HEK293 (cell line): ENCODE measurements around the gene TCAP.
A peak's percentile ranks its signal among the peaks of the same experiment; 100 is the strongest.

Experiments
- GLI4 ChIP-seq: fragments of 450-650 bp; formaldehyde crosslinking; IDR thresholded peaks from 2 replicates; pipeline ENCODE4 v1.5.1; 2016; ENCODE audit warnings: missing biosample characterization, missing genetic modification characterization
- KLF1 ChIP-seq: fragments of 450-650 bp; formaldehyde crosslinking; IDR thresholded peaks from 2 replicates; pipeline ENCODE4 v1.5.1; 2016; ENCODE audit warnings: missing biosample characterization, missing genetic modification characterization
- KLF9 ChIP-seq: fragments of 450-650 bp; formaldehyde crosslinking; IDR thresholded peaks from 2 replicates; pipeline ENCODE4 v1.5.1; 2016; ENCODE audit warnings: missing biosample characterization, missing genetic modification characterization, low read depth
- OVOL3 ChIP-seq: fragments of 450-650 bp; formaldehyde crosslinking; IDR thresholded peaks from 2 replicates; pipeline ENCODE4 v1.5.1; 2016; ENCODE audit warnings: missing biosample characterization, missing genetic modification characterization
- REPIN1 ChIP-seq: fragments of 450-650 bp; formaldehyde crosslinking; IDR thresholded peaks from 2 replicates; pipeline ENCODE4 v1.5.1; 2017; ENCODE audit warnings: missing biosample characterization, missing genetic modification characterization, low read depth
- ZBTB1 ChIP-seq: fragments of 450-650 bp; formaldehyde crosslinking; IDR thresholded peaks from 2 replicates; pipeline ENCODE4 v1.5.1; 2016; ENCODE audit warnings: missing biosample characterization, missing genetic modification characterization
- ZNF146 ChIP-seq: fragments of 450-650 bp; formaldehyde crosslinking; IDR thresholded peaks from 2 replicates; pipeline ENCODE4 v1.5.1; 2016; ENCODE audit warnings: missing biosample characterization, missing genetic modification characterization
- ZNF23 ChIP-seq: fragments of 450-650 bp; formaldehyde crosslinking; IDR thresholded peaks from 2 replicates; pipeline ENCODE4 v1.5.1; 2016; ENCODE audit warnings: missing biosample characterization, missing genetic modification characterization, borderline replicate concordance
- ZNF354C ChIP-seq: fragments of 450-650 bp; formaldehyde crosslinking; IDR thresholded peaks from 2 replicates; pipeline ENCODE4 v1.5.1; 2016; ENCODE audit warnings: missing biosample characterization, missing genetic modification characterization, low read depth, borderline replicate concordance
- ZNF366 ChIP-seq: fragments of 450-650 bp; formaldehyde crosslinking; conservative IDR thresholded peaks from 2 replicates; pipeline ENCODE4 v1.5.1; 2016; ENCODE audit warnings: missing biosample characterization, missing genetic modification characterization
- ZNF416 ChIP-seq: fragments of 450-650 bp; formaldehyde crosslinking; IDR thresholded peaks from 2 replicates; pipeline ENCODE4 v1.5.1; 2016; ENCODE audit warnings: missing biosample characterization, missing genetic modification characterization
- ZNF426 ChIP-seq: fragments of 450-650 bp; formaldehyde crosslinking; IDR thresholded peaks from 2 replicates; pipeline ENCODE4 v1.5.1; 2017; ENCODE audit warnings: missing biosample characterization, missing genetic modification characterization, mild to moderate bottlenecking, inconsistent platforms, moderate library complexity
- ZNF473 ChIP-seq: fragments of 450-650 bp; formaldehyde crosslinking; IDR thresholded peaks from 2 replicates; pipeline ENCODE4 v1.5.1; 2017; ENCODE audit warnings: missing biosample characterization, missing genetic modification characterization
- ZNF548 ChIP-seq: fragments of 450-650 bp; formaldehyde crosslinking; IDR thresholded peaks from 2 replicates; pipeline ENCODE4 v1.5.1; 2016; ENCODE audit warnings: missing biosample characterization, missing genetic modification characterization
- ZNF610 ChIP-seq: fragments of 450-650 bp; formaldehyde crosslinking; IDR thresholded peaks from 2 replicates; pipeline ENCODE4 v1.5.1; 2016; ENCODE audit warnings: missing biosample characterization, missing genetic modification characterization, borderline replicate concordance
- ZNF843 ChIP-seq: fragments of 450-650 bp; formaldehyde crosslinking; IDR thresholded peaks from 2 replicates; pipeline ENCODE4 v1.5.1; 2016; ENCODE audit warnings: missing biosample characterization, missing genetic modification characterization
- TF ChIP-seq, protein P1 (sequence below): fragments of 450-650 bp; formaldehyde crosslinking; IDR thresholded peaks from 2 replicates; pipeline ENCODE4 v1.5.1; 2017; ENCODE audit warnings: missing biosample characterization, missing genetic modification characterization
- TF ChIP-seq, protein P2 (sequence below): fragments of 450-650 bp; formaldehyde crosslinking; IDR thresholded peaks from 2 replicates; pipeline ENCODE4 v1.5.1; 2016; ENCODE audit warnings: missing biosample characterization, missing genetic modification characterization
- TF ChIP-seq, protein P3 (sequence below): fragments of 450-650 bp; formaldehyde crosslinking; IDR thresholded peaks from 2 replicates; pipeline ENCODE4 v1.5.1; 2016; ENCODE audit warnings: missing biosample characterization, missing genetic modification characterization
- TF ChIP-seq, protein P4 (sequence below): fragments of 450-650 bp; formaldehyde crosslinking; IDR thresholded peaks from 2 replicates; pipeline ENCODE4 v1.5.1; 2016; ENCODE audit warnings: missing biosample characterization, missing genetic modification characterization
- TF ChIP-seq, protein P5 (sequence below): fragments of 450-650 bp; formaldehyde crosslinking; IDR thresholded peaks from 2 replicates; pipeline ENCODE4 v1.5.1; 2016; ENCODE audit warnings: missing biosample characterization, missing genetic modification characterization
- TF ChIP-seq, protein P6 (sequence below): fragments of 450-650 bp; formaldehyde crosslinking; IDR thresholded peaks from 2 replicates; pipeline ENCODE4 v1.5.1; 2016; ENCODE audit warnings: missing biosample characterization, missing genetic modification characterization
- TF ChIP-seq, protein P7 (sequence below): fragments of 450-650 bp; formaldehyde crosslinking; IDR thresholded peaks from 2 replicates; pipeline ENCODE4 v1.5.1; 2016; ENCODE audit warnings: missing biosample characterization, missing genetic modification characterization
- TF ChIP-seq, protein P8 (sequence below): fragments of 450-650 bp; formaldehyde crosslinking; IDR thresholded peaks from 2 replicates; pipeline ENCODE4 v1.5.1; 2016; ENCODE audit warnings: missing biosample characterization, missing genetic modification characterization

TCAP gene

DNA sequence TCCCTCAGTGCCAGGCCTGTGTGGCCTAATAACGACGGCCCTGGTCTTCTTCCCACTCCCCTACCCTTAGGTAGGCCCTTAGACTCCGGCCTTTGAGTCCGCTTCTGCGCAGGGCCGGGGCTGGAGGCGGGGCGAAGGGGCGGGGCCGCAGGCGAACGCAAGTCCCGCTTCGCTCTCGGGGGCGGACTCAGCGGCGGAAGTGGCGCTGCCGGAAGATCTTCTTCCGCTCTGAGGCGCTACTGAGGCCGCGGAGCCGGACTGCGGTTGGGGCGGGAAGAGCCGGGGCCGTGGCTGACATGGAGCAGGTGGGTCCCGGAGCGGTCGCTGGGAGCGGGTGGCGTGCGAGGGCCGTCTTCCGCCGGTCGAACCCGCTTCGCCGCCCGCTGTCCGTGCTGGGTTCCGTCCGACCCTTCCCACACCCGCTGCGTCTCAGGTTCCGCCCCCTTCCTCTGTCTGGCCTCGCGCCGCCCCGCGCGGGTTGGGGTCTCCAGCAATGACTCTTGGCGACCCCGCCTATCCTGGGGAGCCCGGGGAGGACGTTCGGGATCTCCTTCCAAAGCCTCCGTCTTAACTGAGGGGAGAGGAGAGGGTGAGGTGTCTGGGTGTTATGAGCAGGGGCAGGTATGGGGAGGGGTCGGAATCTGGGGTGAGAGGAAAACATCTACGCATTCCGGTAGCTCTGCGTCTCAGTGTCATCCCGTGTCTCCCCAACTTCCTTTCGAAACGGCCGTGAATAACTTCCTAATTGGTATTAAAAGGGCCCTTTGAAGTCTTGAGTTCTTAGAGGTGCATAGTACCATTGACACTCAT is 28.0 kb upstream of the TCAP start, which contains the start of gene STARD3 (continued):
- TF ChIP-seq ZNF416 (tag by site-specific recombination), result no peak
- TF ChIP-seq, protein P1, sequence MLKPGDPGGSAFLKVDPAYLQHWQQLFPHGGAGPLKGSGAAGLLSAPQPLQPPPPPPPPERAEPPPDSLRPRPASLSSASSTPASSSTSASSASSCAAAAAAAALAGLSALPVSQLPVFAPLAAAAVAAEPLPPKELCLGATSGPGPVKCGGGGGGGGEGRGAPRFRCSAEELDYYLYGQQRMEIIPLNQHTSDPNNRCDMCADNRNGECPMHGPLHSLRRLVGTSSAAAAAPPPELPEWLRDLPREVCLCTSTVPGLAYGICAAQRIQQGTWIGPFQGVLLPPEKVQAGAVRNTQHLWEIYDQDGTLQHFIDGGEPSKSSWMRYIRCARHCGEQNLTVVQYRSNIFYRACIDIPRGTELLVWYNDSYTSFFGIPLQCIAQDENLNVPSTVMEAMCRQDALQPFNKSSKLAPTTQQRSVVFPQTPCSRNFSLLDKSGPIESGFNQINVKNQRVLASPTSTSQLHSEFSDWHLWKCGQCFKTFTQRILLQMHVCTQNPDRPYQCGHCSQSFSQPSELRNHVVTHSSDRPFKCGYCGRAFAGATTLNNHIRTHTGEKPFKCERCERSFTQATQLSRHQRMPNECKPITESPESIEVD, result no peak
- TF ChIP-seq, protein P2, sequence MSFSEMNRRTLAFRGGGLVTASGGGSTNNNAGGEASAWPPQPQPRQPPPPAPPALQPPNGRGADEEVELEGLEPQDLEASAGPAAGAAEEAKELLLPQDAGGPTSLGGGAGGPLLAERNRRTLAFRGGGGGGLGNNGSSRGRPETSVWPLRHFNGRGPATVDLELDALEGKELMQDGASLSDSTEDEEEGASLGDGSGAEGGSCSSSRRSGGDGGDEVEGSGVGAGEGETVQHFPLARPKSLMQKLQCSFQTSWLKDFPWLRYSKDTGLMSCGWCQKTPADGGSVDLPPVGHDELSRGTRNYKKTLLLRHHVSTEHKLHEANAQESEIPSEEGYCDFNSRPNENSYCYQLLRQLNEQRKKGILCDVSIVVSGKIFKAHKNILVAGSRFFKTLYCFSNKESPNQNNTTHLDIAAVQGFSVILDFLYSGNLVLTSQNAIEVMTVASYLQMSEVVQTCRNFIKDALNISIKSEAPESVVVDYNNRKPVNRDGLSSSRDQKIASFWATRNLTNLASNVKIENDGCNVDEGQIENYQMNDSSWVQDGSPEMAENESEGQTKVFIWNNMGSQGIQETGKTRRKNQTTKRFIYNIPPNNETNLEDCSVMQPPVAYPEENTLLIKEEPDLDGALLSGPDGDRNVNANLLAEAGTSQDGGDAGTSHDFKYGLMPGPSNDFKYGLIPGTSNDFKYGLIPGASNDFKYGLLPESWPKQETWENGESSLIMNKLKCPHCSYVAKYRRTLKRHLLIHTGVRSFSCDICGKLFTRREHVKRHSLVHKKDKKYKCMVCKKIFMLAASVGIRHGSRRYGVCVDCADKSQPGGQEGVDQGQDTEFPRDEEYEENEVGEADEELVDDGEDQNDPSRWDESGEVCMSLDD (tag by site-specific recombination), result peak; percentile 68; the same call in 1 of the 2 replicates
- TF ChIP-seq, protein P3, sequence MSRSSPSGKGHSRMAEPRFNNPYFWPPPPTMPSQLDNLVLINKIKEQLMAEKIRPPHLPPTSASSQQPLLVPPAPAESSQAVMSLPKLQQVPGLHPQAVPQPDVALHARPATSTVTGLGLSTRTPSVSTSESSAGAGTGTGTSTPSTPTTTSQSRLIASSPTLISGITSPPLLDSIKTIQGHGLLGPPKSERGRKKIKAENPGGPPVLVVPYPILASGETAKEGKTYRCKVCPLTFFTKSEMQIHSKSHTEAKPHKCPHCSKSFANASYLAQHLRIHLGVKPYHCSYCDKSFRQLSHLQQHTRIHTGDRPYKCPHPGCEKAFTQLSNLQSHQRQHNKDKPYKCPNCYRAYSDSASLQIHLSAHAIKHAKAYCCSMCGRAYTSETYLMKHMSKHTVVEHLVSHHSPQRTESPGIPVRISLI (tag by site-specific recombination), result no peak
- peak; percentile 96 for TF ChIP-seq KLF9 (tag by site-specific recombination)
- TF ChIP-seq, protein P4, sequence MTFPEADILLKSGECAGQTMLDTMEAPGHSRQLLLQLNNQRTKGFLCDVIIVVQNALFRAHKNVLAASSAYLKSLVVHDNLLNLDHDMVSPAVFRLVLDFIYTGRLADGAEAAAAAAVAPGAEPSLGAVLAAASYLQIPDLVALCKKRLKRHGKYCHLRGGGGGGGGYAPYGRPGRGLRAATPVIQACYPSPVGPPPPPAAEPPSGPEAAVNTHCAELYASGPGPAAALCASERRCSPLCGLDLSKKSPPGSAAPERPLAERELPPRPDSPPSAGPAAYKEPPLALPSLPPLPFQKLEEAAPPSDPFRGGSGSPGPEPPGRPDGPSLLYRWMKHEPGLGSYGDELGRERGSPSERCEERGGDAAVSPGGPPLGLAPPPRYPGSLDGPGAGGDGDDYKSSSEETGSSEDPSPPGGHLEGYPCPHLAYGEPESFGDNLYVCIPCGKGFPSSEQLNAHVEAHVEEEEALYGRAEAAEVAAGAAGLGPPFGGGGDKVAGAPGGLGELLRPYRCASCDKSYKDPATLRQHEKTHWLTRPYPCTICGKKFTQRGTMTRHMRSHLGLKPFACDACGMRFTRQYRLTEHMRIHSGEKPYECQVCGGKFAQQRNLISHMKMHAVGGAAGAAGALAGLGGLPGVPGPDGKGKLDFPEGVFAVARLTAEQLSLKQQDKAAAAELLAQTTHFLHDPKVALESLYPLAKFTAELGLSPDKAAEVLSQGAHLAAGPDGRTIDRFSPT (tag by site-specific recombination), result no peak
- TF ChIP-seq GLI4, result 0 out of 2 replicates have a peak, but pooled peaks have one; percentile 51
- TF ChIP-seq ZNF843 (tag by site-specific recombination), result peak; percentile 58; the same call in 1 of the 2 replicates
- no peak for TF ChIP-seq ZNF548
- TF ChIP-seq ZNF366 (tag by site-specific recombination), result no peak
- no peak for TF ChIP-seq ZNF473
- no peak for TF ChIP-seq ZBTB1 (tag by site-specific recombination)
- TF ChIP-seq ZNF146 (tag by site-specific recombination), result peak; percentile 50; the same call in 1 of the 2 replicates
- TF ChIP-seq, protein P5, sequence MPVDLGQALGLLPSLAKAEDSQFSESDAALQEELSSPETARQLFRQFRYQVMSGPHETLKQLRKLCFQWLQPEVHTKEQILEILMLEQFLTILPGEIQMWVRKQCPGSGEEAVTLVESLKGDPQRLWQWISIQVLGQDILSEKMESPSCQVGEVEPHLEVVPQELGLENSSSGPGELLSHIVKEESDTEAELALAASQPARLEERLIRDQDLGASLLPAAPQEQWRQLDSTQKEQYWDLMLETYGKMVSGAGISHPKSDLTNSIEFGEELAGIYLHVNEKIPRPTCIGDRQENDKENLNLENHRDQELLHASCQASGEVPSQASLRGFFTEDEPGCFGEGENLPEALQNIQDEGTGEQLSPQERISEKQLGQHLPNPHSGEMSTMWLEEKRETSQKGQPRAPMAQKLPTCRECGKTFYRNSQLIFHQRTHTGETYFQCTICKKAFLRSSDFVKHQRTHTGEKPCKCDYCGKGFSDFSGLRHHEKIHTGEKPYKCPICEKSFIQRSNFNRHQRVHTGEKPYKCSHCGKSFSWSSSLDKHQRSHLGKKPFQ, result no peak
- no peak for TF ChIP-seq ZNF354C
- TF ChIP-seq REPIN1 (tag by site-specific recombination), result no peak; the same call in 1 of the 2 replicates
- TF ChIP-seq, protein P6, sequence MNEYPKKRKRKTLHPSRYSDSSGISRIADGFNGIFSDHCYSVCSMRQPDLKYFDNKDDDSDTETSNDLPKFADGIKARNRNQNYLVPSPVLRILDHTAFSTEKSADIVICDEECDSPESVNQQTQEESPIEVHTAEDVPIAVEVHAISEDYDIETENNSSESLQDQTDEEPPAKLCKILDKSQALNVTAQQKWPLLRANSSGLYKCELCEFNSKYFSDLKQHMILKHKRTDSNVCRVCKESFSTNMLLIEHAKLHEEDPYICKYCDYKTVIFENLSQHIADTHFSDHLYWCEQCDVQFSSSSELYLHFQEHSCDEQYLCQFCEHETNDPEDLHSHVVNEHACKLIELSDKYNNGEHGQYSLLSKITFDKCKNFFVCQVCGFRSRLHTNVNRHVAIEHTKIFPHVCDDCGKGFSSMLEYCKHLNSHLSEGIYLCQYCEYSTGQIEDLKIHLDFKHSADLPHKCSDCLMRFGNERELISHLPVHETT, result peak; percentile 64; the same call in 1 of the 2 replicates
- TF ChIP-seq, protein P7, sequence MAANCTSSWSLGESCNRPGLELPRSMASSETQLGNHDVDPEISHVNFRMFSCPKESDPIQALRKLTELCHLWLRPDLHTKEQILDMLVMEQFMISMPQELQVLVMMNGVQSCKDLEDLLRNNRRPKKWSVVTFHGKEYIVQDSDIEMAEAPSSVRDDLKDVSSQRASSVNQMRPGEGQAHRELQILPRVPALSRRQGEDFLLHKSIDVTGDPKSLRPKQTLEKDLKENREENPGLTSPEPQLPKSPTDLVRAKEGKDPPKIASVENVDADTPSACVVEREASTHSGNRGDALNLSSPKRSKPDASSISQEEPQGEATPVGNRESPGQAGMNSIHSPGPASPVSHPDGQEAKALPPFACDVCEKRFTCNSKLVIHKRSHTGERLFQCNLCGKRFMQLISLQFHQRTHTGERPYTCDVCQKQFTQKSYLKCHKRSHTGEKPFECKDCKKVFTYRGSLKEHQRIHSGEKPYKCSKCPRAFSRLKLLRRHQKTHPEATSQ (tag by site-specific recombination), result peak; percentile 91
- TF ChIP-seq ZNF610, result peak; percentile 71
- peak; percentile 68 for TF ChIP-seq KLF1
- TF ChIP-seq ZNF426 (tag by site-specific recombination), result no peak
- TF ChIP-seq OVOL3 (tag by site-specific recombination), result no peak; the same call in 1 of the 2 replicates
- TF ChIP-seq ZNF23 (tag by site-specific recombination), result no peak
- TF ChIP-seq, protein P8, sequence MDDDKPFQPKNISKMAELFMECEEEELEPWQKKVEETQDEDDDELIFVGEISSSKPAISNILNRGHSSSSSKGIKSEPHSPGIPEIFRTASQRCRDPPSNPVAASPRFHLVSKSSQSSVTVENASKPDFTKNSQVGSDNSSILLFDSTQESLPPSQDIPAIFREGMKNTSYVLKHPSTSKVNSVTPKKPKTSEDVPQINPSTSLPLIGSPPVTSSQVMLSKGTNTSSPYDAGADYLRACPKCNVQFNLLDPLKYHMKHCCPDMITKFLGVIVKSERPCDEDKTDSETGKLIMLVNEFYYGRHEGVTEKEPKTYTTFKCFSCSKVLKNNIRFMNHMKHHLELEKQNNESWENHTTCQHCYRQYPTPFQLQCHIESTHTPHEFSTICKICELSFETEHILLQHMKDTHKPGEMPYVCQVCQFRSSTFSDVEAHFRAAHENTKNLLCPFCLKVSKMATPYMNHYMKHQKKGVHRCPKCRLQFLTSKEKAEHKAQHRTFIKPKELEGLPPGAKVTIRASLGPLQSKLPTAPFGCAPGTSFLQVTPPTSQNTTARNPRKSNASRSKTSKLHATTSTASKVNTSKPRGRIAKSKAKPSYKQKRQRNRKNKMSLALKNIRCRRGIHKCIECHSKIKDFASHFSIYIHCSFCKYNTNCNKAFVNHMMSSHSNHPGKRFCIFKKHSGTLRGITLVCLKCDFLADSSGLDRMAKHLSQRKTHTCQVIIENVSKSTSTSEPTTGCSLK (tag by site-specific recombination), result no peak
